ENCODE data around the gene FCGR1A.
"Not testable (repeated sequence)": the region's sequence is repeated elsewhere in the genome, so short reads cannot be mapped to it uniquely, and the experiment has no call there.

DNA sequence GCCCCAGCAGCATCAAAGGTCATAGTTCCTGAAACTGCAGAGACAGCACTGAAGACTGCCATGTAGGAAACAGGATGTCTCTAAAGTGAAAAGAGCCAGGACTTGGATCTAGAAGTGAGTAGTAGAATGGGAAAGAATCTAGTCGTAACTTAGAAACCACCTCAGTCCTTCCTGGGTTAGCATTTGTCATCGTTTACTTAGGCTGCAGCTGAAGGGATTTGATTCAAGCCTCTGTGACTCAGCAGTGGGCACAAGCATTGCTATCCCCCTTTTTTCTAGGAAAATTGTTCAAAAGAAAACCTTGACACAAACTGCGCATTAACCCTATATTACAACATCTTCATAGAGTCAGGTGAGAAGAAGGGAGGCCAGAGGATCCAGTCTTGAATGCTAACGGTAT, 11.8 kb upstream of the FCGR1A start:
- TF ChIP-seq, protein P1, sequence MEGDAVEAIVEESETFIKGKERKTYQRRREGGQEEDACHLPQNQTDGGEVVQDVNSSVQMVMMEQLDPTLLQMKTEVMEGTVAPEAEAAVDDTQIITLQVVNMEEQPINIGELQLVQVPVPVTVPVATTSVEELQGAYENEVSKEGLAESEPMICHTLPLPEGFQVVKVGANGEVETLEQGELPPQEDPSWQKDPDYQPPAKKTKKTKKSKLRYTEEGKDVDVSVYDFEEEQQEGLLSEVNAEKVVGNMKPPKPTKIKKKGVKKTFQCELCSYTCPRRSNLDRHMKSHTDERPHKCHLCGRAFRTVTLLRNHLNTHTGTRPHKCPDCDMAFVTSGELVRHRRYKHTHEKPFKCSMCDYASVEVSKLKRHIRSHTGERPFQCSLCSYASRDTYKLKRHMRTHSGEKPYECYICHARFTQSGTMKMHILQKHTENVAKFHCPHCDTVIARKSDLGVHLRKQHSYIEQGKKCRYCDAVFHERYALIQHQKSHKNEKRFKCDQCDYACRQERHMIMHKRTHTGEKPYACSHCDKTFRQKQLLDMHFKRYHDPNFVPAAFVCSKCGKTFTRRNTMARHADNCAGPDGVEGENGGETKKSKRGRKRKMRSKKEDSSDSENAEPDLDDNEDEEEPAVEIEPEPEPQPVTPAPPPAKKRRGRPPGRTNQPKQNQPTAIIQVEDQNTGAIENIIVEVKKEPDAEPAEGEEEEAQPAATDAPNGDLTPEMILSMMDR (IDR thresholded peaks at IDR 0.05), result not testable (repeated sequence)
- TF ChIP-seq POLR2A (IDR thresholded peaks at IDR 0.05), result not testable (repeated sequence)
